ENCODE data around the gene GLP2R.

Gene GLP2R

GRCh38 chr17:9788601-9789000, 37.1 kb upstream of the GLP2R start:
- TF ChIP-seq MAX (IDR thresholded peaks at IDR 0.05; ENCODE audit: low read depth, low read length) (no peak), MYC (IDR thresholded peaks at IDR 0.05; ENCODE audit: low read depth, low read length) (no peak), CTCF (IDR thresholded peaks at IDR 0.05; ENCODE audit: low read depth, low read length) (no peak), POLR2A (IDR thresholded peaks at IDR 0.05; ENCODE audit: extremely low read depth, insufficient read length) (no peak)
- H3K4me3 ChIP-seq (ENCODE audit: low read depth, low read length) = no peak overlapping the region
- DNase-seq (ENCODE audit: low read depth) = no peak

- no peak for DNase-seq (ENCODE audit: low read depth)
- no peak overlapping the region for H3K4me3 ChIP-seq (ENCODE audit: low read depth, low read length)
- TF ChIP-seq CTCF (IDR thresholded peaks at IDR 0.05; ENCODE audit: low read depth, low read length) (no peak), MYC (IDR thresholded peaks at IDR 0.05; ENCODE audit: low read depth, low read length) (no peak), MAX (IDR thresholded peaks at IDR 0.05; ENCODE audit: low read depth, low read length) (no peak), POLR2A (IDR thresholded peaks at IDR 0.05; ENCODE audit: extremely low read depth, insufficient read length) (no peak)
Measured at GRCh38 chr17:9790316-9790715, 35.4 kb upstream of the GLP2R start.

GRCh38 chr17:9790889-9791876, 34.5 kb upstream of the GLP2R start, which contains the start of gene DHRS7C:
Gene DHRS7C (minus strand): TSS chr17:9791592. CDS start chr17:9791284, 308 bp downstream.
- no peak within 1 kb of the TSS for H3K4me3 ChIP-seq (ENCODE audit: low read depth, low read length)
- TF ChIP-seq CTCF (IDR thresholded peaks at IDR 0.05; ENCODE audit: low read depth, low read length) (no peak), MAX (IDR thresholded peaks at IDR 0.05; ENCODE audit: low read depth, low read length) (no peak), POLR2A (IDR thresholded peaks at IDR 0.05; ENCODE audit: extremely low read depth, insufficient read length) (no peak), MYC (IDR thresholded peaks at IDR 0.05; ENCODE audit: low read depth, low read length) (no peak)
- no peak for DNase-seq (ENCODE audit: low read depth)

- no peak for DNase-seq (ENCODE audit: low read depth)
- no peak overlapping the region for H3K4me3 ChIP-seq (ENCODE audit: low read depth, low read length)
- TF ChIP-seq POLR2A (IDR thresholded peaks at IDR 0.05; ENCODE audit: extremely low read depth, insufficient read length) (no peak), CTCF (IDR thresholded peaks at IDR 0.05; ENCODE audit: low read depth, low read length) (no peak), MAX (IDR thresholded peaks at IDR 0.05; ENCODE audit: low read depth, low read length) (no peak), MYC (IDR thresholded peaks at IDR 0.05; ENCODE audit: low read depth, low read length) (no peak)
Measured at GRCh38 chr17:9792181-9792840, 33.4 kb upstream of the GLP2R start.

- no peak overlapping the region for H3K4me3 ChIP-seq (ENCODE audit: low read depth, low read length)
- TF ChIP-seq MAX (IDR thresholded peaks at IDR 0.05; ENCODE audit: low read depth, low read length) (no peak), POLR2A (IDR thresholded peaks at IDR 0.05; ENCODE audit: extremely low read depth, insufficient read length) (no peak), MYC (IDR thresholded peaks at IDR 0.05; ENCODE audit: low read depth, low read length) (no peak), CTCF (IDR thresholded peaks at IDR 0.05; ENCODE audit: low read depth, low read length) (no peak)
- no peak for DNase-seq (ENCODE audit: low read depth)
Measured at GRCh38 chr17:9798008-9798407, 27.7 kb upstream of the GLP2R start.

Measured in NB4 (cell line).